GM12873 (cell line): ENCODE results near the gene DCLK3.

Experiments used
- TF ChIP-seq, protein P1 (sequence below): IDR thresholded peaks from 2 replicates; pipeline ENCODE4 v1.5.1; 2012; ENCODE audit warnings: low read depth, mild to moderate bottlenecking, moderate library complexity, low read length, control low read depth; ENCODE audit not compliant: insufficient read depth; ENCODE audit errors: missing control alignments

Gene DCLK3

DNA sequence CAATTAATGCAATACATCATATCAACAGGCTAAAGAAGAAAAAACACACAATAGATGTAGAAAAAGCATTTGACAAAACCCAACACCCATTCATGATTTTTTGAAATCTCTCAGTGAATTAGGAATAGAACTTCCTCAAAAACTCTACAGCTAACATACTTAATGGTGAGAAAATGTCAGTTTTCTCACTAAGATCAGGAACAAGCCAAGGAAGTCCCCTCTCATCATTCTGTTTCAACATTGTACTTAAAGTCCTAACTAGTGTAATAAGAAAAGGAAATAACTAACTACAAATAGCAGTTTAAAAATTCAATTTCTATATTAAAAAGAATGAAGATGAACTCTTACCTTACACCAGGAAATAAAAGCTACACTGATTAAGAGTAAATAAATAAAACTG is 77.8 kb downstream of the DCLK3 start:
- TF ChIP-seq, protein P1, sequence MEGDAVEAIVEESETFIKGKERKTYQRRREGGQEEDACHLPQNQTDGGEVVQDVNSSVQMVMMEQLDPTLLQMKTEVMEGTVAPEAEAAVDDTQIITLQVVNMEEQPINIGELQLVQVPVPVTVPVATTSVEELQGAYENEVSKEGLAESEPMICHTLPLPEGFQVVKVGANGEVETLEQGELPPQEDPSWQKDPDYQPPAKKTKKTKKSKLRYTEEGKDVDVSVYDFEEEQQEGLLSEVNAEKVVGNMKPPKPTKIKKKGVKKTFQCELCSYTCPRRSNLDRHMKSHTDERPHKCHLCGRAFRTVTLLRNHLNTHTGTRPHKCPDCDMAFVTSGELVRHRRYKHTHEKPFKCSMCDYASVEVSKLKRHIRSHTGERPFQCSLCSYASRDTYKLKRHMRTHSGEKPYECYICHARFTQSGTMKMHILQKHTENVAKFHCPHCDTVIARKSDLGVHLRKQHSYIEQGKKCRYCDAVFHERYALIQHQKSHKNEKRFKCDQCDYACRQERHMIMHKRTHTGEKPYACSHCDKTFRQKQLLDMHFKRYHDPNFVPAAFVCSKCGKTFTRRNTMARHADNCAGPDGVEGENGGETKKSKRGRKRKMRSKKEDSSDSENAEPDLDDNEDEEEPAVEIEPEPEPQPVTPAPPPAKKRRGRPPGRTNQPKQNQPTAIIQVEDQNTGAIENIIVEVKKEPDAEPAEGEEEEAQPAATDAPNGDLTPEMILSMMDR: no peak

DNA sequence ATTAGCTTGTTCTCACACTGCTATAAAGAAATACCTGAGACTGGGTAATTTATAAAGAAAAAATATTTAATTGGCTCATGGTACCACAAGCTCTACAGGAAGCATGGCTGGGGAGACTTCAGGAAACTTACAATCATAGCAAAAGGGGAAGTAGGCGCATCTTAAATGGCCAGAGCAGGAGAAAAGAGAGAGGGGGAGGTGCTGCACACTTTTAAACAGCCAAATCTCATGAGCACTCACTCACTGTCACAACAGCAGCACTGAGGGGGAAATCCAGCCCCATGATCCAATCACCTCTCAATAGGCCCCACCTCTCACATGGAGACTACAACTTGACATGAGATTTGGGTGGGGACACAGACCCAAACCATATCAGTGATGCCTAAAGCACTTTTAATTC is 82.5 kb downstream of the DCLK3 start:
- TF ChIP-seq, protein P1: no peak

DNA sequence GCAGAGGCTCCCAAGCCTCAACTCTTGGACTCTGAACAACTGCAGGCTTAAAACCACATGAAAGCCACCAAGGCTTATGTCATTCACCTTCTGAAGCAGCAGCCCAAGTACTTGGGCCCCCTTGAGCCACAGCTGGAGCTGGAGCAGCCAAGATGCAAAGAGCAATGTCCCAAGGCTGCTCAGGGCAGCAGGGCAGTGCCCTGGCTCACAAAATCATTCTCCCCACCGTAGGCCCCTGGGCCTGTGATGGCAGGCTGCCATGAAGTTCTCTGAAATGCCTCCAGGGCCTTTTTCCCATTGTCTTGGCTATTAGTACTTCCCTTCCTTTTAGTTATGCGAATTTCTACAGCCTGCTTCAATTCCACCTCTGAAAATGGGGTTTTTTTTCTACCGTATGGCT is 83.4 kb downstream of the DCLK3 start:
- TF ChIP-seq, protein P1: no peak

DNA sequence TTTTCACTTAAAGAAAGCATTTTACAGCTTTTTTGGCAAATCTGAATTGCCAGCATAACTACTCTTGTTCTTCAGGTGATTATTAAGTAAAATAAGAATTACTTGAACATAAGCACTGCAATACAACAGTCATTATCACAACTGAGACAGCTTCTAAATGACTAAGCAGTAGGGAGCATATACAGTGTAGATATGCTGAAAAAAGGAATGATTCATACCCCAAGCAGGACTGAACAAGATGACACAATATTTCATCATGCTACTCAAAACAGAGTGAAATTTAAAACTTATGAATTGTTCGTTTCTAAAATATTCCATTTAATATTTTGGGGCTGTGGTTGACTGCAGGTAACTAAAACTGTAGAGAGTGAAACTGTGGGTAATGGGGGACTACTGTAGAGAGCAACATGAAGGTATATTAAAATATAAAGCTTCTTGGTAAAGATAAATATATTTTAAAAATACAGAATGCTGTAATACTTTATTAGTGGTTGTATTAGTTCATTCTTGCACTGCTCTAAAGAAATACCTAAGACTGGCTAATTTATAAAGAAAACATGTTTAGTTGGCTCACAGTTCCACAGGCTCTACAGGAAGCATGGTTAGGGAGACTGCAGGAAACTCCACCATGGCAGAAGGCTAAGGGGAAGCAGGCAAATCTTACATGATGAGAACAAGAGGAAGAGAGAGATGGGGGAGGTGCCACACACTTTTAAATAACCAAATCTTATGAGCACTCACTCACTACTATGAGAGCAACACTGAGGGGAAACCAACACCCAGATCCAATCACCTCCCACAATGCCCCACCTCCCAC is 84.8 kb downstream of the DCLK3 start:
- TF ChIP-seq, protein P1: no peak

DNA sequence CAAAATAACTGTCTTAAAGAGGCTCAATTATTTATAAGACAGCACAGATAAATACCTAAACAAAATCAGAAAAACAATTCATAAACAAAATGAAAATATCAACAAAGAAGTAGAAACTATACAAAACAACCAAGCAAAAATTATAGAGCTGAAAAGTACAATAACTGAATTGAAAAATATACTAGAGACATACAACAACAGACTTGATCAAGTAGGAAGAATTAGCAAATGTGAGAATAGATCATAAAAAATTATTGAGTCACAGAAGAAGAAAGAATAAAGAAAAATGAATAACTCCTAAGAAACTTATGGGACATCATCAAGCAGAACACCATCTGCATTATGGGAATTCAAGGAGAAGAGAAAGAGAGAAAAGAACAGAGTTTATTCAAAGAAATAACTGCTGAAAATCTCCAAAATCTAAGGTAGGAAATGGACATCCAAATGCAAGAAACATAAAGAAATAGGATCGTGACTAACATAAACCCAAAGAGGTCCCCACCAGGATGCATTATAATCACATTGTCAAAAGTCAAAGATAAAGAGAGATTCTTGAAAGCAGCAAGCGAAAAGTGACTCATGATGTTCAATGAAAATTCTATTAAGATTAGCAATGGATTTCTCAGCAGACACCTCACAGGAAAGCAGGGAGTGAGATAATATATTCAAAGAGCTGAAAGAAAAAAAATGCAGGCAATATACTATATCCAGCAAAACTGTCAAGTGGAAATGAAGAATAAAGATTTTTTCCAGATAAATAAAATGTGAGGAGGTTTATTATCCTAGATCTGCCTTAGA is 85.9 kb downstream of the DCLK3 start:
- TF ChIP-seq, protein P1: no peak

DNA sequence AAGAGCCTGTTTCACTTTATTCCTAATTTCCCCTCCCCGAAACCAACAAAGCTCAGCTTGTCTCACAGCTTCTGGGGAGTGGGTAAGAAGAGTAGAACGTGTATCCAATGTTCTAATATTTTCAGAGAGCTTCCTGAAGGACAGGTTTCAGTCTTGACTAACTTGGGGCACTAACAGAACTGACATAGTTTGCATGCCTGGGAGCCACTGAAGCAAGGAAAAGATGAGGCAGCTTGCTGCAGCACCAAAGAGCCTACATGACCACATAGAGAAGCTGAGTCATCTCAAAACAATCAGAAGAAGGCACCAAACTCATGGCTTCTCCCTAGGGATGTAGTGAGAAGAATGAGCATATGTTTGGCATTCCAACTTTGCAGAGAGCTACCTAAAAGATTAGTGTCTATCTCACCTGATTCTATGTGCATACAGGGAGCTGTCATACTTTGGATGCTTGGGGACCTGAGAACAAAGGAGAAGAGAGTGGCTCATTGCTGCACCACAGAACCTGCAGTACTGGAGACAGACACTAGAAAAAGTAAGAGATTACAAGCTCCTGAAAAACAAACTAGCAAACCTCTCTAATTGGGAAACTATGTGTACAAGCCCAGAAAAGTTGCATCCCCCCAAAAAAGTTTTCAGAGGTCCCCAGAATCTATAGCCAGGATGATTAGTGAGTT is 86.9 kb downstream of the DCLK3 start:
- TF ChIP-seq, protein P1: peak; percentile 26

DNA sequence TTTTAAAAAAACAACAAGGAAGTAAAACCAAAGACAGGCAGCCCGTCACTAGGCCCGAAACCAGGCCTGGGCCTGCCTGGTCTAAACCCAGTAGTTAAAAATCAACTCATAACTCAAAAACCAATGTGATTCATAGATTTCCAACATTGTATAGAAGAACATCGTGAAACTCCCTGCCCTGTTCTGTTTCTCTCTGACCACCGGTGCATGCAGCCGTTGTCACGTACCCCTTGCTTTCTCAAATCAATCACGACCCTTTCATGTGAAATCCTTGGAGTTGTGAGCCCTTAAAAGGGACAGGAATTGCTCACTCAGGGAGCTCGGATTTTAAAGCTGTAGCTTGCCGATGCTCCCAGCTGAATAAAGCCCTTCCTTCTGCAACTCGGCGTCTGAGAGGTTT is 89.5 kb downstream of the DCLK3 start:
- TF ChIP-seq, protein P1: no peak
